ENCODE measurements around the gene XPC. TPM values are rescaled to one million over a fixed set of nuclear protein-coding genes. Genes with fewer than 3 reads are reported as not detected.
A peak's percentile ranks its signal among the peaks of the same experiment; 100 is the strongest.

The XPC gene
- total RNA-seq, 5 donors from 2014 or later (not counting 1 experiment from before 2014, with no cell fraction given): 67.8 to 90.7 (median 76.9) TPM

DNA sequence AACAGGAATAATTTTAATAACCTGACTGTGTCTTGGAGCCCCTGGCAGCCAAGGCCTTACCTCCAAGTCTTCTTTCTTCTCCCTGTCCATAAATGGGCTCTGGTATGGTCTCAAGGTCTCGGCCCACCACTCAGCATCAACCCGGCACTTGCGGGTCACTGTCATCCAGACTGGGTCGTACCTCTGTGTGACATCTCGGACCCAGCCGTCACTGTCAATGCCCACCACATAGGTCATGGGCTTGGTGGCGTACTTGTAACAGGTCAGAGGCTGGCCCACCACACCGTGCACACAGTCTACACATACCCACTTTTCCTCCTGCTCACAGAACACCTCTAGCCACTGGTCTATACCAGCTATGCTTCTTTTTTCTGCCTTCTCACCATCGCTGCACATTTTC lies 20.4 kb downstream of the XPC start:
- CTCF ChIA-PET: interaction anchor here in 1 of 2 donors (0.8 kb wide), 1 partner anchor 33 kb away, joined by 3 read pairs; the partner anchor contains the start of genes CHCHD4 and TMEM43
- H3K4me1 Mint-ChIP-seq: peaks cover 20 to 35% (median 32%) of the 10 kb centered on the region in 3 donors
- peaks cover 7 to 16% (median 7%) of the 10 kb centered on the region in 3 donors for H3K9me3 Mint-ChIP-seq
- no peak for ATAC-seq (replicated peaks in 1 of 4)
- Histone ChIP-seq H3K4me3 (ENCODE audit: control insufficient read depth in 1 of 2, extremely low read depth in 1 of 2, low read length in 1 of 2) (no peak overlapping the region), H3K9me3 (peaks cover 3% of the 10 kb centered on the region), H3K36me3 (ENCODE audit: control insufficient read depth in 2 of 2, extremely low read depth in 1 of 2, insufficient read depth in 1 of 2, low read length in 1 of 2) (peaks cover 10 to 80% of the 10 kb centered on the region in 2 donors), H3K4me1 (ENCODE audit: control insufficient read depth in 1 of 2, extremely low read depth in 1 of 2, insufficient read depth in 2 of 2, low read length in 2 of 2) (no peaks in the 10 kb centered on the region), H3K27ac (ENCODE audit: low read length) (no peak overlapping the region), H3K27me3 (replicated peaks in 1 of 2; ENCODE audit: control insufficient read depth in 2 of 2, extremely low read depth in 1 of 2, insufficient read depth in 2 of 2, low read length in 1 of 2) (no peaks in the 10 kb centered on the region)
- peaks cover 85% of the 10 kb centered on the region for H3K36me3 Mint-ChIP-seq
- POLR2A ChIA-PET: interaction anchor here in 1 of 2 donors (0.8 kb wide), 1 partner anchor 9 kb away, joined by 3 read pairs; no protein-coding TSS in a partner anchor
- DNase-seq: no peak
- 99% methylated on average over 9 of the region's 9 CpGs for WGBS (ENCODE audit: insufficient coverage)
- H3K27ac Mint-ChIP-seq: no peak overlapping the region
- H3K27me3 Mint-ChIP-seq: no peaks in the 10 kb centered on the region
- H3K4me3 Mint-ChIP-seq: no peak overlapping the region

DNA sequence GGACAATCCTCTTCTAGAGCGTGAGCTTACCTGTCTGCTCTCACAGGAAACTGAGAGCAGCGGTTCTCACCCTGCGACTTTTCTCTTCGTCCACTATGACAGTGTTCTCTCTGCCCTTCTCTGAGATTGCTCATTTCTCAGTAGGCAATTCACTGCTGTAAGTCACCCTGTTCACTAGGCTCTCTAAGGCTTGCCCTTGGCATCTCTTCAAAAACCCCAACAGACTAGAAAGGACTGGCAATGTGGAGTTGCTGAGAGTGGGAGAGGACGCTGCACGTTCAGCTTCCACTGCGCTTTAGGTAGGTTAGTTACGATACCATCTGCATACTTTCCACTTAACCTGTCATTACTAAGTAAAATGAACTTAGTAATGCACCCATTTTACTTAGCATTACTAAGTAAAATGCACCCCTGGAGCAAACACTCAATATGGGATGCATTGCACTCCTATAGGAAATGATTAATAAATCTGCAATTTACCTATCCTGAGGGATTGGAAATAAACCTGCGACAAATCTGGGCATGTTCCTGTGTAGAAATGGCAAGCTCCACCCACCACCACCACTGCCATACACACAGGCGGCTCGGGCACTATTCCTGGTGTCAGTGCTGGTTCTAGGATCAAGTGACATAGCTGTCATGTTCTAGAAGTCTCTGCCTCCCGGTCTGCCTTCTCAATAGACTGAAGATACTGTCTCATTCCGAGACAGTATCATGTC lies 21.4 kb downstream of the XPC start:
- ATAC-seq (replicated peaks in 1 of 4) (no peak), DNase-seq (no peak)
- peak overlapping the region in 1 of 2 donors; percentile 34 for H3K27ac Mint-ChIP-seq
- peaks cover 10 to 79% of the 10 kb centered on the region in 2 donors for H3K36me3 ChIP-seq (ENCODE audit: control insufficient read depth in 2 of 2, extremely low read depth in 1 of 2, insufficient read depth in 1 of 2, low read length in 1 of 2)
- POLR2A ChIA-PET: no interaction called here
- peaks cover 3 to 10% (median 7%) of the 10 kb centered on the region in 3 donors for H3K9me3 Mint-ChIP-seq
- CTCF ChIA-PET: no interaction called here
- no peak overlapping the region for H3K4me3 ChIP-seq (ENCODE audit: control insufficient read depth in 1 of 2, extremely low read depth in 1 of 2, low read length in 1 of 2)
- no peaks in the 10 kb centered on the region for H3K27me3 Mint-ChIP-seq
- H3K27me3 ChIP-seq (replicated peaks in 1 of 2; ENCODE audit: control insufficient read depth in 2 of 2, extremely low read depth in 1 of 2, insufficient read depth in 2 of 2, low read length in 1 of 2): no peaks in the 10 kb centered on the region
- peaks cover 83% of the 10 kb centered on the region for H3K36me3 Mint-ChIP-seq
- no peaks in the 10 kb centered on the region for H3K9me3 ChIP-seq
- peaks cover 20 to 35% (median 29%) of the 10 kb centered on the region in 3 donors for H3K4me1 Mint-ChIP-seq
- no peak overlapping the region for H3K27ac ChIP-seq (ENCODE audit: low read length)
- 82% methylated on average over 6 of the region's 13 CpGs for WGBS (ENCODE audit: insufficient coverage)
- no peak overlapping the region for H3K4me3 Mint-ChIP-seq
- no peaks in the 10 kb centered on the region for H3K4me1 ChIP-seq (ENCODE audit: control insufficient read depth in 1 of 2, extremely low read depth in 1 of 2, insufficient read depth in 2 of 2, low read length in 2 of 2)

DNA sequence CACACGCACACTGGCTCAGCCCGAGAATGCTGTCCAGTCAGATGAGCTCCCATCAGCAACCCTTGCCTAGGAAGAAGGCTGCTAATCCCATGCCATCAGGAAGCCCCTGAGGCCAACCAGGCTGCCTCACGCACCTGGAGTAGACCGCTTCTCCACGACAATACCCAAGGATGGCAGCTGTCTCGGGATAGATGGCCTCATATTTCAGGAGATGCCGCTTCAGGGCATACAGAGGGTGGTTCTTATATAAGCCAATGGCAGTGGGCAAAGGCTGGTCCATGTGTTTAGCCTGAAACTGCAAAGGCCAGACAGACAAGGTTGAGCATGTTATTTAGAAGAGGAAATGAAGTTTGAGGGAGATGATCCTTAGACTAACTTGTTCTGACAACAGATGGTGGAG lies 22.2 kb downstream of the XPC start:
- Histone ChIP-seq H3K36me3 (ENCODE audit: control insufficient read depth in 2 of 2, extremely low read depth in 1 of 2, insufficient read depth in 1 of 2, low read length in 1 of 2) (peaks cover 10 to 79% of the 10 kb centered on the region in 2 donors), H3K9me3 (no peaks in the 10 kb centered on the region), H3K4me1 (ENCODE audit: control insufficient read depth in 1 of 2, extremely low read depth in 1 of 2, insufficient read depth in 2 of 2, low read length in 2 of 2) (no peaks in the 10 kb centered on the region), H3K27ac (ENCODE audit: low read length) (no peak overlapping the region), H3K4me3 (ENCODE audit: control insufficient read depth in 1 of 2, extremely low read depth in 1 of 2, low read length in 1 of 2) (no peak overlapping the region), H3K27me3 (replicated peaks in 1 of 2; ENCODE audit: control insufficient read depth in 2 of 2, extremely low read depth in 1 of 2, insufficient read depth in 2 of 2, low read length in 1 of 2) (no peaks in the 10 kb centered on the region)
- Mint-ChIP-seq H3K27me3 (no peaks in the 10 kb centered on the region), H3K9me3 (peaks cover 0 to 4% (median 2%) of the 10 kb centered on the region in 3 donors), H3K27ac (peak overlapping the region; percentile 27 to 34), H3K4me1 (peaks cover 20 to 35% (median 26%) of the 10 kb centered on the region in 3 donors), H3K4me3 (no peak overlapping the region), H3K36me3 (peaks cover 75% of the 10 kb centered on the region)
- 94% methylated on average over 7 of the region's 7 CpGs for WGBS (ENCODE audit: insufficient coverage)
- ATAC-seq (replicated peaks in 1 of 4): no peak
- ChIA-PET POLR2A (no interaction called here), CTCF (no interaction called here)
- DNase-seq: no peak

DNA sequence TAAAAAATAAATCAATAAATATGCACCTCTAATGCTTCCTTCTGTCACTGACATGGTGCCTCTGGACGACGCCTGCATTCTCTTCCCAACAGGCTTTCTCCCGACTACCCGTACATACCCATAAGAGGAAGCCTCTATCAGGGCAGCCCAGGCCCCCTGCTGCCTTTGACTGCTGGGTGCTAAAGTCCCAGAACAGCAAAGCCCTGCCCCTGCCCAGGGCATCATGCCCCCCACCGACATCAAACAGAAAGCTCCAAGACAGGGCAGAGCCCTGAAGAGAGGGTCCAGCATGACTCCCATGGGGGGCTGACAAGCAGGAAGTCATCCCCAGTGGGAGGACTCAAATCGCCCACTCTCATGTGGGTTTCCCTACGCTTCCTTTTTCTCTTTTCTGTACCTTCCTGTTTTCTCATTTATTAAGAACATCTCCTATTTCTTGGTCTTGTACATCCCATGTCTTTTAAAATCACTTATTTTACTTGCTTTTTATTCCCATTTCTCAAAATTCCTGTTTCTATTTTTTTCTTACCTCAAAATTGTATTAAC lies 23.4 kb downstream of the XPC start:
- Mint-ChIP-seq H3K27ac (no peak overlapping the region), H3K9me3 (no peaks in the 10 kb centered on the region), H3K27me3 (no peaks in the 10 kb centered on the region), H3K4me3 (no peak overlapping the region), H3K36me3 (peaks cover 71% of the 10 kb centered on the region), H3K4me1 (peaks cover 20 to 35% (median 26%) of the 10 kb centered on the region in 3 donors)
- ATAC-seq (replicated peaks in 1 of 4): no peak
- H3K27ac ChIP-seq (ENCODE audit: low read length): no peak overlapping the region
- H3K9me3 ChIP-seq: no peaks in the 10 kb centered on the region
- DNase-seq: no peak
- peaks cover 10 to 75% of the 10 kb centered on the region in 2 donors for H3K36me3 ChIP-seq (ENCODE audit: control insufficient read depth in 2 of 2, extremely low read depth in 1 of 2, insufficient read depth in 1 of 2, low read length in 1 of 2)
- ChIA-PET CTCF (no interaction called here), POLR2A (interaction anchor here in 1 of 2 donors (1.1 kb wide), 1 partner anchor 12 kb away, joined by 4 read pairs; no protein-coding TSS in a partner anchor)
- H3K4me1 ChIP-seq (ENCODE audit: control insufficient read depth in 1 of 2, extremely low read depth in 1 of 2, insufficient read depth in 2 of 2, low read length in 2 of 2): no peaks in the 10 kb centered on the region
- 85% methylated on average over 7 of the region's 7 CpGs for WGBS (ENCODE audit: insufficient coverage)
- no peak overlapping the region for H3K4me3 ChIP-seq (ENCODE audit: control insufficient read depth in 1 of 2, extremely low read depth in 1 of 2, low read length in 1 of 2)
- no peaks in the 10 kb centered on the region for H3K27me3 ChIP-seq (replicated peaks in 1 of 2; ENCODE audit: control insufficient read depth in 2 of 2, extremely low read depth in 1 of 2, insufficient read depth in 2 of 2, low read length in 1 of 2)

DNA sequence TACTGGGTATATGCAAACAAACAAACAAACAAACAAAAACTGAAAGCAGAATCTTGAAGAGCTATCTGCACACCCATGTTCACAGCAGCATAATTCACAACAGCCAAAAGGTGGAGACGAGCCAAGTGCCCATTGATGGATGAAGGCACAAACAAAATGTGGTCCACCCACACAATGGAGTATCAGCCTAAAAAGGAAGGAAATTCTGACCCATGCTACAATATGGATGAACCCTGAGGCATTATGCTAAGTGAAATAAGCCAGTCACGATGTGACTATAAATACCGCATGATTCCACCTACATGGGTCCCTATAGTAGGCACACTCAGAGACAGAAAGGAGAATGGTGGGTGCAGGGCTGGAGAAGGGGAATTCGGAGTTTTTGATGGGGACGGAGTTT lies 24.1 kb downstream of the XPC start:
- Histone ChIP-seq H3K4me3 (ENCODE audit: control insufficient read depth in 1 of 2, extremely low read depth in 1 of 2, low read length in 1 of 2) (no peak overlapping the region), H3K27me3 (replicated peaks in 1 of 2; ENCODE audit: control insufficient read depth in 2 of 2, extremely low read depth in 1 of 2, insufficient read depth in 2 of 2, low read length in 1 of 2) (no peaks in the 10 kb centered on the region), H3K27ac (ENCODE audit: low read length) (no peak overlapping the region), H3K4me1 (ENCODE audit: control insufficient read depth in 1 of 2, extremely low read depth in 1 of 2, insufficient read depth in 2 of 2, low read length in 2 of 2) (no peaks in the 10 kb centered on the region), H3K9me3 (no peaks in the 10 kb centered on the region), H3K36me3 (ENCODE audit: control insufficient read depth in 2 of 2, extremely low read depth in 1 of 2, insufficient read depth in 1 of 2, low read length in 1 of 2) (peaks cover 7 to 71% of the 10 kb centered on the region in 2 donors)
- Mint-ChIP-seq H3K27ac (peak overlapping the region in 1 of 2 donors; percentile 41), H3K4me3 (no peak overlapping the region), H3K9me3 (no peaks in the 10 kb centered on the region), H3K4me1 (peaks cover 20 to 35% (median 26%) of the 10 kb centered on the region in 3 donors), H3K27me3 (no peaks in the 10 kb centered on the region), H3K36me3 (peaks cover 66% of the 10 kb centered on the region)
- ATAC-seq (replicated peaks in 1 of 4): no peak
- 100% methylated on average over 2 of the region's 5 CpGs for WGBS (ENCODE audit: insufficient coverage)
- CTCF ChIA-PET: no interaction called here
- POLR2A ChIA-PET: no interaction called here
- no peak for DNase-seq

DNA sequence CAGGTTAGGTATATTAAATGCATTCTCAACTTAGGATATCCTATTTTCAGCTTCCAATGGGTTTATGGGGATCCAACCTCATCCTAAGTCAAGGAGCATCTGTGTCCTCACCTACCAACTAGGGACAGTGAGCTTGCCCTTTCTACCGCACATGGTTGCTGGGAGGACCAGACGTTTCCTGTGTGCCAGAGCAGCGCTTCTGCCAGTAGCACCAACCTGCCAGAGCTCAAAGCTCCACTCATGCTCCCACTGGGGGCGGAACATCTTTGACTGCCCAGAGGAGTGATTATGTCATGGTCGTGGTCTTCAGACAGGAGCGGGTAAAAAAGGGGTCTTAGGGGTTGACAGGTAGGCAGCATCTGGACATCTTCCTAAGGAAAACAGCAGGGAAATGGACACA lies 24.7 kb downstream of the XPC start:
- POLR2A ChIA-PET: no interaction called here
- Histone ChIP-seq H3K4me3 (ENCODE audit: control insufficient read depth in 1 of 2, extremely low read depth in 1 of 2, low read length in 1 of 2) (no peak overlapping the region), H3K36me3 (ENCODE audit: control insufficient read depth in 2 of 2, extremely low read depth in 1 of 2, insufficient read depth in 1 of 2, low read length in 1 of 2) (peaks cover 6 to 68% of the 10 kb centered on the region in 2 donors), H3K9me3 (no peaks in the 10 kb centered on the region), H3K27ac (ENCODE audit: low read length) (no peak overlapping the region), H3K27me3 (replicated peaks in 1 of 2; ENCODE audit: control insufficient read depth in 2 of 2, extremely low read depth in 1 of 2, insufficient read depth in 2 of 2, low read length in 1 of 2) (no peaks in the 10 kb centered on the region), H3K4me1 (ENCODE audit: control insufficient read depth in 1 of 2, extremely low read depth in 1 of 2, insufficient read depth in 2 of 2, low read length in 2 of 2) (no peaks in the 10 kb centered on the region)
- Mint-ChIP-seq H3K27me3 (no peaks in the 10 kb centered on the region), H3K9me3 (no peaks in the 10 kb centered on the region), H3K36me3 (peaks cover 59% of the 10 kb centered on the region), H3K4me3 (no peak overlapping the region), H3K4me1 (peaks cover 20 to 31% (median 26%) of the 10 kb centered on the region in 3 donors), H3K27ac (no peak overlapping the region)
- DNase-seq: no peak
- CTCF ChIA-PET: interaction anchor here in 1 of 2 donors (1.5 kb wide), 1 partner anchor 22 kb away, joined by 3 read pairs; no protein-coding TSS in a partner anchor
- no peak for ATAC-seq (replicated peaks in 1 of 4)
- WGBS (ENCODE audit: insufficient coverage): 94% methylated on average over 6 of the region's 6 CpGs

Measured in T-cell (primary cell).